ENCODE measurements around the gene LIG3.

Gene LIG3

DNA sequence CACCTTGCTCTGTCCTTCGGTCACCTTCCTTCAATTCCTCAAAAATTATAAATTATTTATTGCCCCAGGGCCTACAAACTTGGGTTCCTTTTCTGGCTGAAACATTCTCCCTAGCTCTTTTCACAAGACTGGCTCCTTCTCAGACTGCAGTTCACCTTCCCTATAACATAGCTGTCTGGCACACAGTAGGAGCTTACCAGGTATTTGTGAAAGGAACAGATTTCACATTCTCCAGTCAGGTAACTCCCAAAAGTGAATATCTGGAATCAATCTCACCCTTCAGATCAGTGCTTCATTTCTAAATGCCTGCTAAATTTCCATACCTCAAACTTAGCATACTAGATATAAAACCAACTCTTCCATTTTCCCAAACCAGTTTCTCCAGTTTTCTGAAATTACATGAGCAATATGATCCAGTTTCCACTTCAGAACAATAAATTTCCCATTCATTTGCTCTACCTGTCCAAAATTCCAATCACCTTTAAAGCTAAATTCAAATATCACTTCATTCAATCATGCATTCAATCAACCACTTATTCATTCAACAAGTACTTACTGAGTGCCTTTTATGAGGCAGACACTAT, 77.1 kb downstream of the LIG3 start:
- Mint-ChIP-seq H3K9me3 (no peaks in the 10 kb centered on the region), H3K27ac (no peak overlapping the region), H3K27me3 (no peaks in the 10 kb centered on the region), H3K36me3 (peaks cover 49% of the 10 kb centered on the region), H3K4me1 (peaks cover 33% of the 10 kb centered on the region), H3K4me3 (no peak overlapping the region)
- DNase-seq: no peak
- CTCF ChIA-PET: no interaction called here

All from activated naive CD4-positive, alpha-beta T cell treated with anti-CD3 and anti-CD28 coated beads, Interleukin-2, amount 10 ng/mL, durations not matched to agents 7 days and 5 days (primary cell).